ENCODE results near the gene LRRC28.

GRCh38 chr15:99307735-99308134 lies 56.5 kb downstream of the LRRC28 start:
- TF ChIP-seq, protein P1, sequence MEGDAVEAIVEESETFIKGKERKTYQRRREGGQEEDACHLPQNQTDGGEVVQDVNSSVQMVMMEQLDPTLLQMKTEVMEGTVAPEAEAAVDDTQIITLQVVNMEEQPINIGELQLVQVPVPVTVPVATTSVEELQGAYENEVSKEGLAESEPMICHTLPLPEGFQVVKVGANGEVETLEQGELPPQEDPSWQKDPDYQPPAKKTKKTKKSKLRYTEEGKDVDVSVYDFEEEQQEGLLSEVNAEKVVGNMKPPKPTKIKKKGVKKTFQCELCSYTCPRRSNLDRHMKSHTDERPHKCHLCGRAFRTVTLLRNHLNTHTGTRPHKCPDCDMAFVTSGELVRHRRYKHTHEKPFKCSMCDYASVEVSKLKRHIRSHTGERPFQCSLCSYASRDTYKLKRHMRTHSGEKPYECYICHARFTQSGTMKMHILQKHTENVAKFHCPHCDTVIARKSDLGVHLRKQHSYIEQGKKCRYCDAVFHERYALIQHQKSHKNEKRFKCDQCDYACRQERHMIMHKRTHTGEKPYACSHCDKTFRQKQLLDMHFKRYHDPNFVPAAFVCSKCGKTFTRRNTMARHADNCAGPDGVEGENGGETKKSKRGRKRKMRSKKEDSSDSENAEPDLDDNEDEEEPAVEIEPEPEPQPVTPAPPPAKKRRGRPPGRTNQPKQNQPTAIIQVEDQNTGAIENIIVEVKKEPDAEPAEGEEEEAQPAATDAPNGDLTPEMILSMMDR (IDR thresholded peaks at IDR 0.05), result no peak
- no peak for TF ChIP-seq POLR2AphosphoS5 (IDR thresholded peaks at IDR 0.05)

All from breast epithelium (tissue), 3 donors.